NCI-H69 (cell line): ENCODE data around the gene AUTS2.
"Not testable (repeated sequence)": the region's sequence is repeated elsewhere in the genome, so short reads cannot be mapped to it uniquely, and the experiment has no call there.

Experiments
- DNase-seq: peaks from one replicate; lab custom pipeline; 2025; lab: John Stamatoyannopoulos, UW

The AUTS2 gene

GRCh38 chr7:70630818-70631457 lies 1032.7 kb downstream of the AUTS2 start:
- DNase-seq: peak; percentile 94

- peak; percentile 99 for DNase-seq
Measured at GRCh38 chr7:70631718-70632117, 1033.4 kb downstream of the AUTS2 start.

- DNase-seq: no peak
Measured at GRCh38 chr7:70632400-70632799, 1034.1 kb downstream of the AUTS2 start.

DNA sequence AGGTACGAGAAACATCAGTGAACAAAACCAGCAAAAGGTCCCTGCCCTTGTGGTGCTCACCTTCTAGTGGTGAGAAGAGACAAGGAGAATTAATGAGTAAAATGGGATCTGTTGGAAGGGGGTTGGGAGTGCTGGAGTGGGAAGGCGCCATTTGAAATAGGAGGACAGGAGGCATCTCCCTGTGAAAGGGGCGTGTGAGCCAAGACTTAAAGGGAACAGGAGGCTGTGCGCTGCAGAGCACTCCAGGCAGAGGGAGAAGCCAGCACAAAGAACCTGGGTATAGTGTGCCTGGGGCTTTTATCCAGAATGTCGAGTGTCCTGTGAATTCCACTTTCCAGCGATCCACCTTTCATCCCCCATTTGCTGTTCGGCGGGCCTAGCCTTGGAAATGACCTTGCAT lies 1035.8 kb downstream of the AUTS2 start:
- DNase-seq: peak; percentile 48

DNA sequence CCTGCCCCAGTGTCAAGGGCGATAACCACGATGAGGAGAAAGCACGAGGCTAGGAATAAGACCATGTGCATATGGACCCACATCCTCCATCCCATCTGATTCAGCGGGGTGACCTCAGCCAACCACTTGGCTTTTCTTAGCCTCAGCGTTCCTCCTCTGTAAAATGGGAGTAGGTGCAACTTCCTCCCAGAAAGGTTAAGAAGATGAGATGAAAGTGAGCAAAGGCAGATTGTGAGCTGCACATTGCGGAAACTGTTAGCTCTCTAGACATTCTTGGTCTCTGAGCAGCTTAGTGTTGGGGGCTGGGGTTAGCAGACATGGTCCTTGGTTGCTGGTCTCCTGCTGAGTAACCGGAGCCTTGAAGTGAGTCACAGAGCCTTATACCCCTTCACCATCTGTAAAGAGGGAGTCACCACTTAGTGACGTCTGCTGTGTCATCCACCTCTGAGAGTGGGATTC lies 1036.4 kb downstream of the AUTS2 start:
- DNase-seq: no peak

DNA sequence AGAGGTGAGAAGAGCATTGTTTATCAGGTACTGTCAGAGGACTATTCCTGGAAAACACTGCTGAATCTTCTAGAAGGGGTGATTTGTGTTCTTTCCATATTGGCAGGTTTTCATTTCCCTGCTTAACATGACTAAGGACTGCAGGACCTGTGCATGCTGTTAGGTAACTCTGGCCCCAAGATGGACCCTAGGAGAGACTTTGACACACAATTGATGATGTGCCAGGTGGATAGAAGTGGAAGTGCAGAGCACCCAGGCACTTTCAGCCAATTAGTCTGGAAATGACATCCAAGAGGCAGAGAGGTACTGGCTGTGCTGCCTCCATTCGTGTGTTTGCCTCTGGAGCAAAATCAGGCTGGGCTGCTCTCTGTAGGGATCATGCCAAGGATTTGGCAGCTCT lies 1037.4 kb downstream of the AUTS2 start:
- DNase-seq: no peak

DNA sequence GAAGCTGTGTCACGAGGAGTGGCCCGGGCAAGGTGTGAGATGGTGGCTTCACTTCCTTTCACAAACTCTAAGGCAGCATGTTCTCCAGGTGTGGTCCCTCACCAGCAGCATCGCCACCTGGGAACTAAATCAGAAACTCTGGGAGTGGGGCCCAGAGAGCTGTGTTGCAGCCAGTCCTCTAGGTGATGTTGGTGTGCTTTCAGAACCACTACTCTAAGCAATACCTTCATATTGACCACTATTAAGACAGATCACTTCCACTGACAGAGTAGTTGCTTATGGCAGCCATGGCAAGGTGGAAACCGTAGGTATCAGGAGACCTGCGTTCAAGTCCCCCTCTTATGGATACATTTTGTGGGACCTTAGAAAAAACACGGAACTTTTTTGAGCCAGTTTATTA lies 1037.9 kb downstream of the AUTS2 start:
- no peak for DNase-seq

DNA sequence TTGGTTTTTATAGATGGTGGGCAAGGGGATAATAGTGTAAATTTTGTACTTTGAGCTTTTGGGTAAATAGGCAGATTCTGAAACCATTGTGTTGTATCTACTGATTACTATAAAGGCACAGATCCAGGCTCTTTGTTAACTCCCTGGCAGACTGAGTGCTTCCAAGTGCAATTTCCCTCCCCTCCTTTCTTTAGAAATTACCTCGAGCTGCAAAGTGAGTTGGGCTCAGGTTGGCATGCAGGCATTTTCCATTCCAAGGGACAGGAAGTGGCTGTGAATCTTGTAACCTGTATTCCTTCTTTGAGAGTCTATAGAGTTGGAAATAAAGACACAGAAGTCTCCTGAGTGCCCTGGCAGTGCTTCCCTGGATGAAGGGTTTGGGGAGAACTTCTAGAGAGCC lies 1039.5 kb downstream of the AUTS2 start:
- peak; percentile 60 for DNase-seq

DNA sequence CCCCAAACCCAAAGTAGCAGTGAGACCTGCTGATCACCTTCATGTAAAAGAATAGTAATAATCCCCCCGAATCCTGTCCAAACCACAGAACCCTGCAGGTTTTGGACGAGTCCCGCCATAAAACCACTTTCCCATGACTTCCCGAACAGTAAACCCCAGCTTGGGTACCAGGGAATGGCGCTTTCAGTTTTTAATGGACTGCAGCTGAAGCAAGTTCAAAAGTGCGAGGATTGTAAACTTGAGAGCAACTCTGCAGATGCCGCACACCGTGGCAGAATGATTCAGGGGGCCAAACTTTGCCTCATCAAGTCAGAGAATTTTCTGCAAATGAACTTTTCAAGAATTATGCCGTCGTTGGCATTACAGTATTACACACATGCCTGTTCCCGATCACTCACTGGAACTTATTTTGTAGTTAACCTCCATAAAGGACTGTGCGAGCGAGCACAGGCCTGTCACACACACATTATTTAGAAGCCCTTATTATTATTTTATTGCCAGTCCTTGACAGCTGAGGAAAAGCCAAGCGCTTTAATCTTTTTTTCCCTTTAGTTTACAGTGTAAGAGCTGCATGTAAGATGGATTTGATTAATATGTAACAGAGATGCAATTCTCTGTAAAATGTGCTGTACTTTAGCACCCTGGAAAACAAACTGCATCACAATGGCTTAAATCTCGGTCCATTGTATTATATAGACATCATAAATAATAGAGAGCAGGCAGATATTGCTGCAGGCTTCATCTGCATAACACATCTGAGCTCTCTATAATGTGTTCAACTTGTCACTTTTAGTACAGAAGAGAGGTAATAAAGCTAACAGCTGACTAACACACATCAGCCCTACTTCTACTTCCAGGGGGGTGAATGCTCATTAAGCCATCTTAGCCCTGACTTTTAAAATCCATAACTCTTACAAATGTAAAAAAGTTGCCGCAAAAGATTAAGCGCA lies 1040.2 kb downstream of the AUTS2 start:
- DNase-seq: peak; percentile 32

DNA sequence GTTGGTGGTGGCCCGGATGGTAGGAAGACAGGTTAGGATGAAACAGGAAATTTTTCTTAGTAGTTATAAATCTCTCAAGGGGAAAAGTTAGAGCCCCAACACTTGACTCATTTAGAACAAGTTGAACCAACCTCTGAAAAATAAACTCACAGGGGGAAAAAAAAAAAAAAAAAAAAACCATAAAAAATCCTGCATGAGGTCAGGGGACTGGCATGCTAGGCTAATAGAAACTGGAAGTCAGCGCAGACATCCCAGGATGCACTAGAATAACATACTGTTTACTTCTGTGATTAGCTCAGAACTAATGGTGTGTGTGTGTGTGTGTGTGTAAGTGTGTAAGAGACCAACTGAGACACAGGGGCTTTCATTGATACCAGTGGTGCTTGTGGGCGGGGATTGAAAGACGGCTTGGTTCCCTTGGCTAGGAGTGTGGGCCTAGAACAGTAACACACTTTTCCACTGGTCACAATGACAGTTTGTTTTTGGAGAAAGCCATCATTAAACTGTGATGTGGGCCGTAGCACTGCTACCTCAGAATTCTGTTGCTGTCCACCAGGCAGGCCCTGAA lies 1042.1 kb downstream of the AUTS2 start:
- no peak for DNase-seq

DNA sequence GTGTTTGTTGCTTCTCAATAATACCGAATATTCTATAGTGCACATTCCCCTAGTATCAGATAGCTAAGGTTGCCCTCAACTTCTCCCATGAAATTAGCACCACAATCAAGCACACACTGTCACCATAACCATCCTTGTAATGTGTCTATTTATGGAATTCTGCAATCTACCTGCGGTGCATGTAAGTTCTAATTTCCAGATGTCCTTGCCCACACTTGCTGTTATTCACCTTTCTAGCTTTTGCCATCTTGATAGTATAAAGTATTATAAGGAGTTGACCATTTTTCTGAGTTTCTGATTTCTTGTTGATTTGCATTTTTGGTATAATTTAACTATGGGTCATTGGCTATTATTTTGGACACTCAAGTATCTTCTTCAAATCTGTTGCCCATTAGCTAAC lies 1043.6 kb downstream of the AUTS2 start:
- DNase-seq: no peak

DNA sequence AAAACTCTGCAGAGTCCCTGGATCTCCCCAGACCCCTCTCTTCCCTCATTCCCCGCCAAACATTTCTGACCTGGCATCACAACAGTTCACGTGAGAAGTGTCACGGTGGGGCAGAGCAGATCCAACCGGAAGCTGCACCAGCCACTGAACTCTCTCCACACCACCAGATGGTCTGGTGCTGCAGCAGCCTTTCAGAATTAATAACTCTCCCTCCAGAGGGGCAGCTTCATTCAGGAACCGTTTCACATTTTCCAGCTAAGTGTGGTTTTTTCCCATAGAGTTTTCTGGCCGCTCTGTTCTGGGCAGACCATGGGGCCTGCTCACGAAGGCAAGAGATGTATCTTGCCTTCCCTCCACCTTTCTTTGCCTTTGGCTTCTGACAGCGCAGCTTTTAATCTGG lies 1047.0 kb downstream of the AUTS2 start:
- peak; percentile 45 for DNase-seq

- no peak for DNase-seq
Measured at GRCh38 chr7:70645876-70646351, 1047.6 kb downstream of the AUTS2 start.

DNA sequence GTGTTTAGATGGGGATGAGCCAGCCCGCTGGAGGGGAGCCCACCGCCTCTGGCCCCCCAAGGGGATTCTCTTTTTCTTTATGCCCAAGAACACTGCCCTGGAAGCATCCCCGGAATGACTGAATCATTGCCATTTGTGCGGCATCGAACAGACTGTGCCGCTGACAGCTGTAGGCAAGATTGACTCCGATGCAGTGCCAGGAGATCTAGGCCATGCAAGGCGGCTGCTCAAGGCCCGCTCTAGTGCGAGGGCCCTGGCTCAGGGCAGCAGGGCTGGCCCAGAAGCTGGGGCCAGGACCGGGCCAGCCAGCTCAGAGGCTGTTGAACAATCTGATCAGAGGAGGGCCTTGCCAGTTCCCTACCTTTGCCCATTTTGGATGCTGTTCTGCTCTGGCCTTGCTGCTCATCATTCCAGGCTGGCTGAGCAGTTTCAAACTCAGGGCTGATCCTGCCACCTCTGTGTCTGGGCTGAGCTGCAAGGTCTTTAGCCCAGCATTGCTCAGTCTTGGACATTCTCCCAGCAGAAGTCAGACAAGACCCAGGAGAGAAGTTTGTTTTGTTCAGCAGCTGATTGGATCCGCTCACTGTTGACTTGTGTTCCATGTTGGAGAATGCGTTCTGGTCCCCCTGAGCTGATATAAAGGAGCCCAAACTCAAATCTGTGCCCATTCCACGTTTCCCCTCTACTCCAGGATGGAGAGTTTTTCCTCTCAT lies 1048.4 kb downstream of the AUTS2 start:
- DNase-seq: no peak

DNA sequence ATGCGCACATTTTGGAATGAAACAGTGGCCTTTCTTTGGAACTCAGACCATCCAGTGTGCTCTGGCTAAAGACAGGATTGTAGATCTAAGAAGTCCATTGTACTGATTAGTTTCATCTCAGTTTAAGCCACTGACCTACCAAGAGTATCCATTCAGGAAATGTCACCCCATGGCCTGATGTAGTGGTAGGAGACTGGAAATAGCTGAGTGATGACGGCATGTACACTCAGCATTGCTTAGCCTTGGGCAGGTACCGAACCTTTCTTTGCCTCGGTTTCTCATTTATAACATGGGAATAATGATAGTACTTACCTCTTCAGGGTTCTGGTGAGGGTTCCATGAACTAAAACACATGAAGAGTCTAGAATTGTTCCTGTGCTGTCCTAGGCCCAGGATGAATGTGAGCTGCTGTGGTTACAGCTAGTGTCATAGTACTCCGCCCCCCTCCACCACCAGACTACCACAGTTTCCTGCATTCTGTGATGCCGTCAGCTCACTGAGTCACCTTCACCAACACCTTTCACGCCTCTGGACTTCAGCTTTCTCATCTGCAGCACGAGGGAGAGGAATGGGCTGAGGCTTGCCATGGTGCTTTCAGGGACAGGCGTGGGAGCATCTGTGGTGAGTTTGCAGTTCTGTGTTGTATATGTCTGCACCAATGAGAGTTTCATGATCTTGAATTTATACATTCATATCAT lies 1049.7 kb downstream of the AUTS2 start:
- DNase-seq: no peak

GRCh38 chr7:70648499-70648861 lies 1050.2 kb downstream of the AUTS2 start:
- not testable (repeated sequence) for DNase-seq

- DNase-seq: no peak
Measured at GRCh38 chr7:70649323-70649722, 1051.0 kb downstream of the AUTS2 start.

DNA sequence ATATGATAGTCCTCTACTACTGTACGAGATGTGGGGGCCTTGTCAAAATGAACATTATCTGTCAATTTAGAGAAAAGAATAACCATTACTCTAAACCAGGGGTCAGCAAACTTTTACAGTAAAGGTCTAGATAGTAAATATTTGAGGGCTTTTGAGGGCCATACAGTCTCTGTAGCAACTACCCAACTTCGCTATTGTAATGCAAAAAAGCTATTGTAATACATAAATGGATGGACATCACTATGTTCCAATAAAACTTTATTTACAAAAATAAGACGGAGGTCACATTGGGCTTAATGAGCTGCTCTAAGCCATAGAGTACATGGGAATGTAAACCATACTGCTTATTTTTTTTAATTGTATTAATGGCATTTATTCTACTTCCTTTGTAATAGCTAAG lies 1055.9 kb downstream of the AUTS2 start:
- no peak for DNase-seq

GRCh38 chr7:70654979-70655378 lies 1056.7 kb downstream of the AUTS2 start:
- no peak for DNase-seq

DNA sequence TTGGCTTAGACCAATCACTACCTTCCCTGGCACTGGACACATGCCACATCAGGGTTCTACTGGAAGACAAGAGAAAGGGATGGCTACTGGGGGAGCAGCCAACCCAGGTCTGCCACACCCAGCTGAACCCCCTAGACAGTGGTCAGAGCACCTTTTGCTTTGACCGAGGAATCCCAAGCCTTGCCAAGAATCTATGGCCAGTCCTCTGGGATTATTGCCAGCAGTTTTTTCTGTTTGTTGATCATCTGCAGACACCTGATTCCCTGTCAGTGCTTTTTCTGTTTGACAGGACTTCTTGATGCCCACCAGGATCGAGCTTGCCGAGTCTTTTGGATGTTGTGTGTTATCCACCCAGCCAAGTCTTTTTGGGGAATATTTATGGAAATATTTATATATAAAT lies 1057.4 kb downstream of the AUTS2 start:
- no peak for DNase-seq

GRCh38 chr7:70657571-70657970 lies 1059.3 kb downstream of the AUTS2 start:
- no peak for DNase-seq
